H1 (cell line): Measurements from ENCODE around the gene KIAA0319L. TPM values are rescaled to one million over a fixed set of nuclear protein-coding genes. Genes with fewer than 3 reads are reported as not detected.

Experiments used
- CTCF ChIA-PET: fragments of 300-600 bp; sonication (Branson Sonifier 250); formaldehyde crosslinking; loops from one replicate; lab custom pipeline; 2021; ENCODE audit not compliant: partially characterized antibody; lab: Charles Lee
- POLR2A ChIA-PET: fragments of 300-600 bp; sonication (Branson Sonifier 250); formaldehyde crosslinking; loops from one replicate; lab custom pipeline; 2021; ENCODE audit warnings: inconsistent platforms; ENCODE audit not compliant: partially characterized antibody; lab: Charles Lee
- DNase-seq, 2 experiments: peaks; one replicate each; pipeline versions ENCODE4 v3.0.0 to v3.0.0-alpha.2; 2010 to 2022; ENCODE audit warnings: low spot score in 2 of 2, low read depth in 1 of 2, mixed read lengths in 1 of 2
- FAIRE-seq: peaks from 2 replicates; lab custom pipeline; 2011; peaks lifted over from hg19 to GRCh38; lab: Jason Lieb, UNC
- H2AFZ ChIP-seq: 2 replicates; pipeline ENCODE4 v1.8.1; 2012; ENCODE audit warnings: low read length, inconsistent platforms
- H2AK5ac ChIP-seq: 2 replicates; pipeline ENCODE4 v1.6.1; 2013; ENCODE audit warnings: low read depth, low read length
- H2BK120ac ChIP-seq: replicated peaks from 2 replicates; pipeline ENCODE3; 2013; ENCODE audit warnings: low read depth, low read length, inconsistent platforms
- H2BK12ac ChIP-seq: 2 replicates; pipeline ENCODE4 v1.6.1; 2013; ENCODE audit warnings: low read depth, low read length
- H2BK15ac ChIP-seq: 2 replicates; pipeline ENCODE4 v1.6.1; 2013; ENCODE audit warnings: low read length
- H2BK20ac ChIP-seq: 2 replicates; pipeline ENCODE4 v1.6.1; 2013; ENCODE audit warnings: low read length
- H2BK5ac ChIP-seq: 2 replicates; pipeline ENCODE4 v1.6.1; 2013; ENCODE audit warnings: low read depth, low read length
- H3K14ac ChIP-seq: 2 replicates; pipeline ENCODE4 v1.6.1; 2013; ENCODE audit warnings: inconsistent platforms; ENCODE audit not compliant: insufficient read length
- H3K18ac ChIP-seq: 2 replicates; pipeline ENCODE4 v1.6.1; 2013; ENCODE audit warnings: low read length; ENCODE audit errors: extremely low read depth
- H3K23ac ChIP-seq: 2 replicates; pipeline ENCODE4 v1.6.1; 2013; ENCODE audit warnings: inconsistent platforms; ENCODE audit not compliant: insufficient read length
- H3K23me2 ChIP-seq: 2 replicates; pipeline ENCODE4 v1.6.1; 2013; ENCODE audit warnings: low read depth, low read length
- H3K27ac ChIP-seq: 2 replicates; pipeline ENCODE4 v1.6.1; 2011; ENCODE audit warnings: low read depth, low read length, inconsistent platforms
- H3K27me3 ChIP-seq, 4 experiments: replicated peaks in 1 of 4; 1 replicate in 1 of 4; 2 replicates in 3 of 4; pipeline versions ENCODE4 v1.6.1 to v1.8.1; 2011 to 2013; ENCODE audit warnings: low read length in 3 of 4, mild to moderate bottlenecking in 3 of 4, inconsistent platforms in 2 of 4, mixed read lengths in 2 of 4, moderate library complexity in 1 of 4; ENCODE audit not compliant: control insufficient read depth in 3 of 4, insufficient read depth in 3 of 4; ENCODE audit errors: extremely low read depth in 1 of 4
- H3K36me3 ChIP-seq, 4 experiments: 2 replicates each; pipeline versions ENCODE4 v1.6.1 to v1.8.1; 2011 to 2013; ENCODE audit warnings: mild to moderate bottlenecking in 4 of 4, low read length in 3 of 4, moderate library complexity in 2 of 4, control low read depth in 1 of 4, inconsistent platforms in 1 of 4; ENCODE audit not compliant: insufficient read depth in 4 of 4, control insufficient read depth in 2 of 4
- H3K4ac ChIP-seq: replicated peaks from 2 replicates; pipeline ENCODE3; 2013; ENCODE audit warnings: low read length, low read depth, mixed read lengths, inconsistent platforms; ENCODE audit not compliant: insufficient read length
- H3K4me1 ChIP-seq, 4 experiments: replicated peaks in 1 of 4; 1 replicate in 1 of 4; 2 replicates in 3 of 4; pipeline versions ENCODE4 v1.6.1 to v1.8.1; 2011 to 2013; ENCODE audit warnings: low read length in 3 of 4, inconsistent platforms in 2 of 4, mixed read lengths in 1 of 4; ENCODE audit not compliant: insufficient read depth in 4 of 4, control insufficient read depth in 3 of 4
- H3K4me2 ChIP-seq, 2 experiments: 2 replicates each; pipeline versions ENCODE4 v1.6.1 to v1.8.1; 2011 to 2013; ENCODE audit warnings: low read depth in 2 of 2, low read length in 2 of 2, control low read depth in 1 of 2, inconsistent platforms in 1 of 2, mild to moderate bottlenecking in 1 of 2; ENCODE audit not compliant: insufficient read depth in 1 of 2
- H3K4me3 ChIP-seq, 4 experiments: fragments of 200-600, 300-600 bp in 1 of 4; sonication (generic), shearing (Covaris generic), sonication (Bioruptor Twin) in 1 of 4; 2 replicates each; pipeline versions ENCODE4 v1.5.1 to v1.8.1; 2011 to 2016; ENCODE audit warnings: low read length in 4 of 4, low read depth in 3 of 4, control low read depth in 2 of 4, inconsistent platforms in 2 of 4, mild to moderate bottlenecking in 2 of 4, mixed read lengths in 1 of 4, moderate library complexity in 1 of 4; ENCODE audit not compliant: insufficient read depth in 2 of 4; ENCODE audit errors: extremely low read depth in 1 of 4
- H3K56ac ChIP-seq: replicated peaks from 2 replicates; pipeline ENCODE3; 2013; ENCODE audit warnings: low read depth, mild to moderate bottlenecking, mixed read lengths, low read length, inconsistent platforms; ENCODE audit not compliant: insufficient read length
- H3K79me1 ChIP-seq: 2 replicates; pipeline ENCODE4 v1.6.1; 2013; ENCODE audit warnings: low read depth, low read length, control low read depth
- H3K79me2 ChIP-seq, 2 experiments: 2 replicates each; pipeline versions ENCODE4 v1.6.1 to v1.8.1; 2012 to 2013; ENCODE audit warnings: low read length in 2 of 2, mild to moderate bottlenecking in 2 of 2, inconsistent platforms in 1 of 2; ENCODE audit not compliant: insufficient read depth in 2 of 2, control insufficient read depth in 1 of 2
- H3K9ac ChIP-seq, 4 experiments: replicated peaks in 1 of 4; 1 replicate in 1 of 4; 2 replicates in 3 of 4; pipeline versions ENCODE4 v1.6.1 to v1.8.1; 2011 to 2013; ENCODE audit warnings: low read depth in 3 of 4, low read length in 3 of 4, control low read depth in 2 of 4, mild to moderate bottlenecking in 2 of 4, moderate library complexity in 2 of 4, inconsistent platforms in 1 of 4; ENCODE audit errors: extremely low read depth in 1 of 4
- H3K9me3 ChIP-seq, 2 experiments: 2 replicates each; pipeline versions ENCODE4 v1.6.1 to v1.8.1; 2012 to 2013; ENCODE audit warnings: mild to moderate bottlenecking in 2 of 2, moderate library complexity in 2 of 2, control low read depth in 1 of 2, inconsistent platforms in 1 of 2, low read depth in 1 of 2, low read length in 1 of 2, mixed read lengths in 1 of 2; ENCODE audit not compliant: insufficient read depth in 2 of 2
- H4K20me1 ChIP-seq, 2 experiments: replicated peaks in 1 of 2; 2 replicates each; pipeline versions ENCODE3 to v1.8.1; 2011 to 2013; ENCODE audit warnings: inconsistent platforms in 2 of 2, low read length in 2 of 2, mild to moderate bottlenecking in 1 of 2; ENCODE audit not compliant: insufficient read depth in 2 of 2, control insufficient read depth in 1 of 2
- H4K5ac ChIP-seq: 2 replicates; pipeline ENCODE4 v1.6.1; 2013; ENCODE audit warnings: low read length, low read depth, mixed read lengths, inconsistent platforms; ENCODE audit not compliant: insufficient read length
- H4K8ac ChIP-seq: 2 replicates; pipeline ENCODE4 v1.8.0; 2013; ENCODE audit warnings: mild to moderate bottlenecking, moderate library complexity, low read length, inconsistent platforms; ENCODE audit not compliant: insufficient read depth; ENCODE audit errors: extremely low read depth
- H4K91ac ChIP-seq: replicated peaks from 2 replicates; pipeline ENCODE3; 2013; ENCODE audit warnings: low read length, mixed read lengths, inconsistent platforms; ENCODE audit not compliant: insufficient read length
- BACH1 ChIP-seq: IDR thresholded peaks from 2 replicates; pipeline ENCODE4 v1.6.1; 2012; ENCODE audit warnings: low read length, improper control_type of control experiment
- BCL11A ChIP-seq, 2 experiments: IDR thresholded peaks; one replicate each; pipeline ENCODE4 v1.6.1; 2011; ENCODE audit warnings: low read depth in 2 of 2, low read length in 2 of 2, mild to moderate bottlenecking in 2 of 2
- CTBP2 ChIP-seq: IDR thresholded peaks from 2 replicates; pipeline ENCODE4 v1.7.0; 2011; ENCODE audit warnings: borderline replicate concordance, mild to moderate bottlenecking, moderate library complexity, mixed read lengths, low read length; ENCODE audit not compliant: insufficient read depth, insufficient read length
- EP300 ChIP-seq, 2 experiments: IDR thresholded peaks; 1 replicate in 1 of 2; 2 replicates in 1 of 2; pipeline ENCODE4 v1.6.1; 2011 to 2012; ENCODE audit warnings: low read depth in 2 of 2, low read length in 2 of 2, mild to moderate bottlenecking in 2 of 2, borderline replicate concordance in 1 of 2, inconsistent platforms in 1 of 2, moderate library complexity in 1 of 2
- EZH2 ChIP-seq: fragments of 200-600 bp; sonication (generic); IDR thresholded peaks from 2 replicates; pipeline ENCODE4 v1.7.1; 2012; ENCODE audit warnings: low read depth, mild to moderate bottlenecking, moderate library complexity, low read length, inconsistent platforms; ENCODE audit not compliant: severe bottlenecking
- GABPA ChIP-seq: IDR thresholded peaks from 2 replicates; pipeline ENCODE4 v1.6.1; 2011; ENCODE audit warnings: mild to moderate bottlenecking, low read length, moderate library complexity, borderline replicate concordance; ENCODE audit not compliant: insufficient read depth
- JUND ChIP-seq: IDR thresholded peaks from 2 replicates; pipeline ENCODE4 v1.6.1; 2011; ENCODE audit warnings: mild to moderate bottlenecking, improper control_type of control experiment, low read length
- KDM4A ChIP-seq: IDR thresholded peaks from one replicate; pipeline ENCODE4 v1.7.1; 2012; ENCODE audit warnings: low read depth, mild to moderate bottlenecking, moderate library complexity, low read length, inconsistent platforms; ENCODE audit not compliant: severe bottlenecking
- MAFK ChIP-seq: IDR thresholded peaks from 2 replicates; pipeline ENCODE4 v1.6.1; 2012; ENCODE audit warnings: low read depth, mild to moderate bottlenecking, improper control_type of control experiment, low read length
- NRF1 ChIP-seq: IDR thresholded peaks from 2 replicates; pipeline ENCODE4 v1.6.1; 2011; ENCODE audit warnings: mild to moderate bottlenecking, low read depth, low read length, improper control_type of control experiment
- POLR2AphosphoS5 ChIP-seq: IDR thresholded peaks from 2 replicates; pipeline ENCODE4 v1.6.1; 2011; ENCODE audit warnings: low read depth, low read length
- SP1 ChIP-seq: IDR thresholded peaks from 2 replicates; pipeline ENCODE4 v1.6.1; 2011; ENCODE audit warnings: low read depth, low read length
- SP2 ChIP-seq: IDR thresholded peaks from 2 replicates; pipeline ENCODE4 v1.6.1; 2012; ENCODE audit warnings: mild to moderate bottlenecking, low read length, inconsistent platforms
- TAF7 ChIP-seq: optimal IDR thresholded peaks from 2 replicates; pipeline ENCODE3; 2011; ENCODE audit warnings: low read depth, mild to moderate bottlenecking, inconsistent platforms, low read length, moderate library complexity, borderline replicate concordance
- YY1 ChIP-seq: IDR thresholded peaks from 2 replicates; pipeline ENCODE4 v1.6.1; 2011; ENCODE audit warnings: low read depth, mild to moderate bottlenecking, low read length
- polyA plus RNA-seq, 7 experiments: library from polyadenylated mRNA; depleted of rRNA in 3 of 7; stranded (reverse) in 5 of 7; unstranded in 2 of 7; fragments of >200 nt in 5 of 7; fragments of 200-250 nt in 2 of 7; gene quantifications; 1 replicate in 5 of 7; 2 replicates in 1 of 7; 4 replicates in 1 of 7; pipeline versions ENCODE4 v1.2.1 to v1.2.3, GENCODE V29; 2011 to 2013; ENCODE audit warnings: missing spikeins in 2 of 7, mixed read lengths in 2 of 7
- total RNA-seq: library from RNA; stranded (reverse); fragmentation: NEBNext Ultra II Directional; extraction: Animal tissue kit (Norgen Biotek cat#: 25700); gene quantifications from 2 replicates; pipeline ENCODE4 v1.2.1, GENCODE V29; 2021

The KIAA0319L gene
- total and polyA plus RNA-seq, 2 of the 8 experiments (the other 6 are each of a cell fraction or from before 2014, with no cell fraction given): 40.1 to 55.7 TPM

GRCh38 chr1:35535243-35535642 is 22.0 kb downstream of the KIAA0319L start:
- H3K79me2 ChIP-seq: peaks cover 0 to 76% of the 10 kb centered on the region in 2 experiments; a peak in 3 of 4 replicates
- CTCF ChIA-PET: interaction anchor here (1.3 to 2.5 kb wide), 5 partner anchors 10 to 181 kb away, joined by 3 to 27 read pairs (median 3); no protein-coding TSS in a partner anchor
- TF ChIP-seq YY1 (no peak), NRF1 (no peak), GABPA (no peak), SP1 (no peak), TAF7 (no peak), CTBP2 (no peak), JUND (no peak), EZH2 (no peak), POLR2AphosphoS5 (no peak), BCL11A (IDR thresholded peaks at IDR 0.05; ENCODE audit: low read depth in 2 of 2, low read length in 2 of 2) (no peak), BACH1 (no peak), MAFK (no peak), KDM4A (no peak), EP300 (IDR thresholded peaks at IDR 0.05; ENCODE audit: borderline replicate concordance in 1 of 2, low read depth in 2 of 2, low read length in 2 of 2) (no peak), SP2 (no peak)

More at GRCh38 chr1:35535243-35535642, 22.0 kb downstream of the KIAA0319L start:
- DNase-seq: no peak
- Histone ChIP-seq H3K4ac (no peak overlapping the region), H2AFZ (no peak overlapping the region), H2AK5ac (no peak overlapping the region), H3K23me2 (no peaks in the 10 kb centered on the region), H2BK15ac (no peak overlapping the region), H3K4me3 (no peak overlapping the region), H3K14ac (no peak overlapping the region), H4K8ac (no peak overlapping the region), H3K27ac (no peak overlapping the region), H3K23ac (no peak overlapping the region), H4K91ac (no peak overlapping the region), H4K5ac (peak overlapping the region; percentile 44), H2BK12ac (no peak overlapping the region), H3K9me3 (peaks cover 0 to 3% of the 10 kb centered on the region in 2 experiments; a peak in 1 of 4 replicates), H3K4me2 (peak overlapping the region in 1 of 2 experiments; percentile 21; a peak in 1 of 4 replicates), H2BK5ac (no peak overlapping the region), H3K27me3 (no peaks in the 10 kb centered on the region), H3K56ac (no peak overlapping the region), H2BK120ac (no peak overlapping the region), H3K36me3 (peaks cover 4 to 12% (median 7%) of the 10 kb centered on the region in 4 experiments; a peak in 6 of 8 replicates), H3K9ac (no peak overlapping the region), H3K4me1 (peaks cover 0 to 6% (median 4%) of the 10 kb centered on the region in 4 experiments; a peak in 5 of 7 replicates), H3K18ac (no peak overlapping the region), H4K20me1 (peaks cover 0 to 2% of the 10 kb centered on the region in 2 experiments), H2BK20ac (no peak overlapping the region), H3K79me1 (peaks cover 8% of the 10 kb centered on the region)
- POLR2A ChIA-PET: interaction anchor here (1.0 to 1.8 kb wide), 8 partner anchors 10 to 84 kb away, joined by 3 to 9 read pairs (median 4); no protein-coding TSS in a partner anchor
- no peak for FAIRE-seq
